HG03432 (cell line): ENCODE results near the gene RCAN1.
"Not testable (repeated sequence)": the region's sequence is repeated elsewhere in the genome, so short reads cannot be mapped to it uniquely, and the experiment has no call there.

ENCODE experiments used
- ATAC-seq: cut with Tn5 transposase; IDR thresholded peaks from one replicate; pipeline ENCODE4 v1.9.1; 2021; ENCODE audit warnings: mild to moderate bottlenecking, moderate library complexity; ENCODE audit not compliant: unreplicated experiment

The RCAN1 gene

DNA sequence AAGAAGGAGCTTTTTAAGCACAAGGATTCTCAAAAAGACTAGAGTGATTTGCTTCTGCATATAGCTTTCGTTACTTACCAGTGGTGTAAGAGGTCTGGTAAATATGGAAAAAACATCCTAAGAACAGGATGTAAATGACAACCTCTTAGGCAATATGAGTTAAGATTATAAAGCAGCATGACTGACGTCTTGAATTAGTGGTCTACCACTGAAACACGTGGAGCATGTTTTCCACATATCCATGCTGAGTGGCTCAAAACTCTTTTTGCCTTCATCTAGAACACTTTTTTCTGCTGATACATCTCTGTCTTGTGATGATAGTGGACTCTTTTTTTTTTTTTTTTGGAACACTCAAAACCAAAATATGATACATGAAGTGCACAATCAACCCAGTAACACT lies 44.6 kb downstream of the RCAN1 start:
- ATAC-seq: no peak

DNA sequence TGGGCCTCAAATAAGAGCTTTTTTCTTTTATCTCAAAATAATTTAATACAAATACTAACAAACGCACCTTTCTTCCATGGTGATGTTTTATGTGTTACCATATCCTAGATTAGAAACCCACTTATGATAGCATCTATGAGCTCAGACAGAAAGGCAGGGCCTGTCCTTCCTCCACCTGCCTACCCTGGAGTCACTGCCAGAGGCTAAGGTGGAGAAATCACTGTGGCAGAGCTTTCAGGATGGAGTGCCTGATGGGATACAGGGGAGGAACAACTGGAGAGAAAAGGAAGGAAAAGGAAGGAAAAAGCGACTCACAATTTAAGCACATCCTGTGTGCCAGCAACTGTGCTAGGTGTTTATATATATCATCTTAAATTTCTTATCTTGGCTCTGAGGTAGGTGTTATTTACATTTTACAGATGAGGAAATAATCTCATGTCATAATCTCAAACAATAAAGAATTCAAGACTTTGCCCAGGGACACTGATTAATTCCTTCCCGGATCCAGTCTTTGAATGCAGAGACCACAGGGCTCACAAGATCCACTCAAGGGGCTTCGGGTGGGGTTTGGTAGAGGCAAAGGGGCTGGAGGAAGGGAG lies 45.4 kb downstream of the RCAN1 start:
- no peak for ATAC-seq

DNA sequence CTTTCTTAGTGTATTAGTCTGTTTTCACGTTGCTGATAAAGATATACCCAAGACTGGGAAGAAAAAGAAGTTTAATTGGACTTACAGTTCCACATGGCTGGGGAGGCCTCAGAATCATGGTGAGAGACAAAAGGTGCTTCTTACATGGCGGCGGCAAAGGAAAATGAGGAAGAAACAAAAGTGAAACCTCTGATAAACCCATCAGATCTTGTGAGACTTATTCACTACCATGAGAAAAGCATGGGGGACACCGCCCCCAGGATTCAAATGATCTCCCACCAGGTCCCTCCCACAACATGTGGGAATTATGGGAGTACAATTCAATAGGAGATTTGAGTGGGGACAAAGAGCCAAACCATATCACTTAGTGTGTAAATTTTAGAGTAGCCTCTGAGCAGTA lies 46.1 kb downstream of the RCAN1 start:
- ATAC-seq: not testable (repeated sequence)

DNA sequence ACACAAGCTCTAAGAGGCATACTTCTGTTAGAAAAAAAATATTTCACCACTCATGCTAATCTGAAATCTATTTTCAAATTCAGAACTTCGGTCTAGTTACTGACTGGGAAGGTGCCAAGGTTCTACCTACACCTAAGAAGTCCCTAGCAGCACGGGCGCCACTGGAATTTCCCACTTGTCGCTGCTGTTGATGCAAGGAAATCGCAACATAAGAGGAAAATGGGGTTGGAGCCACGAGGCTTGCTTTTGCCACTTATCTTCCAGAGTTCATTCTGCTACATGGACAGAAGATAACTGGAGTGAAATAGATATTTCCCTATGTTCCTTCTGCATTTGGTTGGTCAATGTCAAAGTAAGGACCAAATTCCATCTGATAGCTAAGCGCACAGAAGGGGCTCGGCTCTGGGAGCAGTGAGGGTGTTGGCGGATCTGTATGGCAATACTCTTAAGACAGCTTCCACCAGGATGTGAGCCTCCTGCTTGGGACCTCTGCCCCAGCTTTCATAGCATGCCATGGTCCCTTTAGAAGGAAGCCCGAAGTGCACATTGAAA lies 47.2 kb downstream of the RCAN1 start:
- no peak for ATAC-seq

DNA sequence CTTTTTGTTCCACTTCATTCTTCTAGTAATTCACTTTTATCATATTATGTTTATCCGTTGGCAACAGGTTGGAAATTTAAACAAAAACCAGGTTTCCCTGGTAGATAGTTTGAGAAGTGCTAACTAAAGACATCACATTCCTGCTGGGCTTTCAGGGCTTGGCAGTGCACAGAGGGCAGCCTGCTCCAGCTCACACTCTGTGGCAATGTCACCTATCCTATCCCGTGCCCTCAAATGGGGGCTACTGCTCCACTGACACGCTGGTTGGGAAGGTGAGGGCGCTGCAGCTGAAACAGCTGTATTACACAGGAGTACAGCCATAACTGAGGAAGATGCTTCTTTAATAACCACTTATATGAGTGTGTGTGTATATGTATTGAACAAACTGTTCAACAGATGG lies 49.7 kb downstream of the RCAN1 start:
- no peak for ATAC-seq

DNA sequence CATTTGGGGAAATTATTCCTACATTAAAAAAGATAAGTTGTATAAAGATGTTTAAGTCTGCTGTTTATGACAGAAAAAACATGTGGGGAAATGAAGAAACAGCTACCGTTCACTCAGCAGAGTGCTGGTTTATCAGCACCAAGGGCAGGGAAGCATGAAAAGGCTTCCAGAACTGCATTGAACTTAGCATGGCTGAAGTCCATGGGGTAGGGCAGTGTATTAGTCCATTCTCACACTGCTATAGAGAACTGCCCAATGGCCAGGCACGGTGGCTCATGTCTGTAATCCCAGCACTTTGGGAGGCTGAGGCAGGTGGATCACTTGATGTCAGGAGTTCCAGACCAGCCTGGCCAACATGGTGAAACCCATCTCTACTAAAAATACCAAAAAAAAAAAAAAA lies 51.5 kb downstream of the RCAN1 start:
- not testable (repeated sequence) for ATAC-seq

DNA sequence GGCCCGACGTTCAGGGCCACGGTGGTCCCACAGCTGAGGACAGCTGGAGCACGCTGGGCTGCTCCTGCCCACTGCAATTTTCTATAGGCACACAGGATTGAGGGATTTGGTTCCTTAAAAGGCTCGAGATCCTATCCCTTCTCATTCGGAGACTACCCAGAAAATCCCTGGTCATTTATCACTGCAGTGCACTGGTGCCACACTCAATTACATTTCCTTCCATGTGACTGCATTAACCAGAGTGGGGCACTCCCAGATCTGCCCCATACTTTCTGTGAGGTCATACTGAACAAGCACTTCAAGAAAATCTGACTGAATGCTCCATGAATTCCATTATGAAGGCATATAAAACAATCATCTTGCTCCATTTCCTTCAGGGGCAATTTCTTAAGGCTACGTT lies 53.1 kb downstream of the RCAN1 start:
- no peak for ATAC-seq

DNA sequence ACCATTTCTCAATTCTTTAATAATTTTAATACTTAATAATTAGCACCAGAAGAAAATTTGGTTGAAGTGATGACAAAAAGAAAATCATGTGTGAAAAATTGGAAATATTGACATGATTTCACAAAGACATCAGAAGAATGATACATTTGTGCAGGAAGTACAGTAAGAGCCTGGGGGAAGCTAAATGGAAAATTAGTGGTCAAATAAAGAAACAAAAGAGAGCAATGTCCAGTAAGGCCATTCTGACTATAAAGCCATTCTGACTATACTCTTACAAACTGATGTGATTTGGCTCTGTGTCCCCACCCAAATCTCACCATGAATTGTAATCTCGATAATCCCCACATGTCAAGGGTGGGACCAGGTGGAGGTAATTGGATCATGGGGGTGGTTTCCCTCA lies 54.3 kb downstream of the RCAN1 start:
- ATAC-seq: no peak

DNA sequence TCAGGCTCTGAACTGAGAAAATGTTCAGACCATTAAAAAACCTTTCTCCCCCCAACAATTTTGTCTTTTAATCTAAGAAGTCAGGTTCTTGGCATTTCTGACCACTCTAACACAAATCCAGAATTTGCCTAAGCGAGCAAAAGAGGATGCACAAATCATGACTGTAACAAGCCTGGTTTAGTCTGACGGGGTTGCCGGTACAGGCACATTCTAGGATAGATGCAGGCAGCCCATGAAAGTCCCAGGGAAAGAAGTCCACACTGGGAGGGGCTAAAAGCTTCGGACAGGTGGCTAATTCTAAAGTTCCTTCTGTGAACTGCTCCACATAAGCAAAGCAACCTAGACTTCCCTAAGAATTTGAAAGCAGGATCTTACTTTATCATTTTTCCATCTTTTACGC lies 54.9 kb downstream of the RCAN1 start:
- no peak for ATAC-seq

DNA sequence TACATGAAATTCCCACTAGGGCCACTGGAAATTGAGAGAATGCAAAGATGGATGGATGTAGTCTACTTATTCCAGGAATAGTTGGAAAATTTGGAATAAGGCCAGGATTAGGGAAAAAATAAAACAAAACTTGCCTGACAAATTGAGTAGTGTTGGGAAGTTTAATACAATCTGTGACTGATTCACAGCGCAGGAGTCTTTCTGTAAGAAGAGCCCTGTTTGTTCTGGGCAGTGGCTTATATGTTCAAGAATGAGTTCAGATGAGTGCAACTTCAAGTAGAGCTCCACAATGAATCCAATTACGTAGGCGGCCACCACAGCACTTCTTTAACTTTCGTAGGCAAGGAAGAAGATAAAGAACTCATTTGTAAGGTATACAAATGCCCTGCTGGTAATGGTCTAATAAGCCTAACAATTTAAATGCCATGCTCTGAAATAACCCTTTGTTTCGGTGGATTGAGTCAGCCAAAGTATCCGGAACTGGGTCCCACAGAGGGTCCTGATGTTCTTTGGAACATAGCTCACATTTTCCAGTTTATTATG lies 55.8 kb downstream of the RCAN1 start:
- no peak for ATAC-seq

DNA sequence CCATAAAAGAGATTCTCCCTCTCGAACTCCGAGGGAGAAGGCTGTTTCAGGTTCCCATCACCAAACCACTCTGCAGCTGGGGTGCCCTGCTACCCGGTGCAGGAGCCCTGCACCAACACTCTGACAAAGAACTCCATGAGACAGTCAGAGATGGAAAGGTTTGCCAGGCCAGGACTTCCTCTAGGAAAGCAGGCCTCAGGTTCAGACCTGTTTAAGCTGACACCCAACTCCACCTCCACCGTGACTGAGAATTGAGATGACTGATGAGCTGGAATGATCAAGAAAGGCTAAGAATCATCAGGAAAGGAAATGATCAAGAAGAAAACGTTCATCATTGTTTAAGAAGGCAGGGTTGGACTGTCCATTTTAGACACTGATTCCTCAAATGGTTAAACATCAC lies 56.7 kb downstream of the RCAN1 start:
- ATAC-seq: no peak

DNA sequence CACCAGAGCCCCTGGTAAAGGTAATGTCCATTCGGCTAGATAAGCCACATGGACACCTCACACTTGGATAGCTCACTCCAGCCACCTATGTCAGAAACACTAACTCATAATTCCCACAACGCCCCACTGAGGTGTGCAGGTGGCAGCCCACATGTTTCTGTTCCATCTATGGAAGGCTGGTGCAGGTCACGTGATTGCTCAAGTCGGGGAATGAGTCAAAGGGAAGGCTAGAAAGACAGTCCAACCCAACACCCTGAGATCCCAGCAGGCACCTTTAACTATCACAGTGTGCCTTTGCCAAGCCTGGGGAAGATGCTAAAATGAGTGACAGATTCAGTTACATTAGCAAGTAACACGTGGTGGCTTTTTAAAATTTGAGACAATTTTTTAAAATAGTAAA lies 57.7 kb downstream of the RCAN1 start:
- no peak for ATAC-seq

DNA sequence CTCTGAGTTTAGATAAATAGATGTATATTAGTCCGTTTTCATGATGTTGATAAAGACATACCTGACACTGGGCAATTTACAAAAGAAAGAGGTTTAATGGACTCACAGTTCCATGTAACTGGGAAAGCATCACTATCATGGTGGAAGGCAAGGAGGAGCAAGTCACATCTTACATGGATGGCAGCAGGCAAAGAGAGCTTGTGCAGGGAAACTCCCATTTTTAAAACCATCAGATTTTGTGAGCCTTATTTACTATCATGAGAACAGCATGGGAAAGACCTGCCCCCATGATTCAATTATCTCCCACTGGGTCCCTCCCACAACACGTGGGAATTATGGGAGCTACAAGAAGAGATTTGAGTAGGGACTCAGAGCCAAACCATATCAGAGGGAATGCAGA lies 60.2 kb downstream of the RCAN1 start:
- not testable (repeated sequence) for ATAC-seq

DNA sequence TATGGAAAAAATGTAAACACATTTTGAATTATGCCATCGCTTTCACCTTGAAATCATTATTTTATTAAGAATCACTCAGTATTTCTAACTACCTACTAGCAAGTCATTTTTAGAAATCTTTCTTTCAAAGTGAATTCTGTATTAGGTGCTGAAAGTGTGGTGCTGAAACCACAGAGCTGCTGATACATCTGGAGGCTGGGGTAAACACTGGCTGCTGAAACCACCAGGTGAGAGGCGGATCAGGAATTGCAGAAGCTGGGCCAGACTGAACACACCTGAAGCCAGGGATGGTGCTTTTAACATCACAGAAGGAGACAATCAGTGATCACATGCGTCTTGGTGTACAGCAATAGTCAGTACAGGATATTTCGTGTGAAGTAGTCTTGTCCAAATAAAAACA lies 60.7 kb downstream of the RCAN1 start:
- ATAC-seq: no peak

DNA sequence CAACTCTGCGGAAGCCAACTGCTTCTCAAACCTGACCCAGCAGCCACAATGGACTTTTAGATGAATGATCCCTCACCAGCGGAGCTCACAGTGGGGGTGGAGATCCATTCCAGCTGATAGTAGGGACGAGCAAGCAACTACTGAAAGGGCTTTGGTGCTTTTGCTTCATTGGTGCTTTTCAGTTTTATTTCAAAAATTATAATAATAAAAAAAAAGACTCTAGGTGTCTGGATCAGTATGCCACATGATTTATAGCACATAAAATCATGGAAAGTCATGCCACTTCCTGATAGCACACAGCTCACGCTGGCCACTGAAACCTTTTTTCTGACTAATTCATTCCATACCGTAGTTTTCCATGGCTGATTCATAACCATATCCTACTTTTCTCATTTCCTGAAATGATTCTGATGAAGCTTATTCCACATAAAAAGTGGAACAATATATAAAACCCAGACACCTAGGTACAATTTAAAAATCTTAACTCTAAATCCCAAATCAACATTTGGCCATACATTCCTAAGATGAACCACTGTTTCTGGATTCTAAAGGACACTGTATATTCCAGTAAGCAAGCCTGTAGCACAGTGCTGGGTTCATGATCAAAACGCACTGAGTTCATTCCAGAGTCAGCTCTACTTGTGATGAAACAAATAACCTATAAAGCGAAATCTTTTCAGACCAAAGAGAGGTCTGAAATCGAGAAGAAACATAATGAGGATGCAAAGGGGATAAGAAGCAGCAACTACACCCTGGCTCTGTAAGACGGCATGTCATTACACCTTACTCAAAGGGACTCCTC lies 61.6 kb downstream of the RCAN1 start:
- ATAC-seq: no peak

DNA sequence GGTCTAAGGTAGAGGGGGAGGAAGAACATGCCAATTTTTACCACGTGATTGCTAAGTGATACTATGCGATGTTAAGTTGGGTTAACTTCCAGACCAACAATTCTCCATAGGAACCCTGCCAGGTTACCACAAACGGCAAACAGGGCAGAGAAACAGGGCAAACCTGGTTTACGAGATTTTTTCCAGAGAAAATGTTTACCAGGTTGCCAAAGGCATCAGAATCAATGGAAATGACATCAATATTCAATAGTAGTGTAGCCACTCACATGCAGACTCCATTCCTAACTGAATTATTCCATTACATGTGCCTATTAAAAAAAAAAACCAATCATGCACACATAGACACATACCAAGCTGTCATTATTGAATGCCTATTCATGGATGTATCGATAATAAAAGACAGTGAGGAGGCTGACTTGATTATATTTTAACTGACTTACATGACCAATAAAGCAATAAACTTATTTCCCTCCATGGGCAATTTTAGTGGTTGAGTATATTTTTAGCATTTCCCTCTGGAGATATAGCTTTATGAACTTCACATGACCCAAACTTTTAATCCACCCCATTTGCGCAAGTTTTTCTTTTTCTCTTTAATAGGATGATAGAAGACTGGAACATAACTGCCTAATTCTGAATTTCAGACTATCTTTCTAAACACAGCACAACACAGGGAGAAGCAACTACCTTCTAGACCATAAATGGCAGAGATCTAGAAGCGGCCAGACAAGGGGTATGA lies 62.4 kb downstream of the RCAN1 start:
- ATAC-seq: no peak

DNA sequence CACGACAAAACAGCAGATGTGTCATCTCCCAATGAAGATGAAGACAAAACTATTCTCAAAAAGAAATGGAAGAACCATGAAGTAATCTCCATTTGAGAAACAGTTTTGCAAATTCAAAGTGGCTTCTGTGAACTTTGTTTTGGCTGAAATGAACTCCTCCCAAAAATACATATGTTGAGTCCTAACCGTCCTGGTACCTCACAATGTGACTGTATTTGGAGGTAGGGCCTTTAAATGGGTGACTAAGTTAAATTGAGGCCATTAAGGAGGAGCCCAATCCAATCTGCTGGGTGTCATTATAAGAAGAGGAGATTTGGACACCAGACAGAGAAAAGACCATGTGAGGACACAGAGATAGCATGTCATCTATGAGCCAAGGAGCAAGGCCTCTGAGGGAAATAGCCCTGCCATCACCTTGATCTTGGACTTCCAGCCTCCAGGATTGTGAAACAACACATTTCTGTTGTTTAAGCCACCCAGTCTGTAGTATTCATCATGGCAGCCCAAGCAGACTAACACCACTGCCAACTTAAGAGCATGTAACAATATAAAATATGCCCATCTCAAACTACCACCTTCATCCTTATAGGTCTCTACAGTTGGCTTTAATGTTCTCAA lies 64.6 kb downstream of the RCAN1 start:
- ATAC-seq: no peak

DNA sequence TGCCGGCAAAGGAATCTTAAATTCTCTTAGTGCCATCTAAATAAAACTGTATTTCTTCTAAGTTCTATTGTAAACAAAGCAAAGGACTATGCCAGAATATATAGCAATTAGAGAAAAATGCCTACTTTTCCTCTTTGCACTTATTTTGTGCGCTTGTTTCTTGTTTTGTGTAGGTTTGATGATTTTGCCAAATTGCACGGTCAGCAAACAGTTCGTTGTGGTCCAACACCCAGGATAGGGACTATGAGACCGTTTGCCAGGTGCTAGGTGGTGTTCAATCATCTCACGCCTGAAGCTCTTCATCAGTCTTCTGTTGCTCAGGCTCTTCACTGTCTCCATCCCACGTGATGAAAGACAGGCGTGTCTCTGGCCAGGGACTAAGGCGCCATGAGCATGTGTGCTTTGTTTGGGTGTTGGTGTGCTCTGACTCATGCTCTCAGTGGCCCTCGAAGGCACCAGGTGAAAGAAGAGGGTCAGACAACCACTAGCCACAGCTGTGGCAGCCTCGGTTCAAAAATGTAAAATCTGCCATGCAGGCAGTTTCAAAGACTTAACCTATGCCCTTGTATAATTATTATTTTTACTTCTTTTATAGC lies 66.0 kb downstream of the RCAN1 start:
- ATAC-seq: no peak

DNA sequence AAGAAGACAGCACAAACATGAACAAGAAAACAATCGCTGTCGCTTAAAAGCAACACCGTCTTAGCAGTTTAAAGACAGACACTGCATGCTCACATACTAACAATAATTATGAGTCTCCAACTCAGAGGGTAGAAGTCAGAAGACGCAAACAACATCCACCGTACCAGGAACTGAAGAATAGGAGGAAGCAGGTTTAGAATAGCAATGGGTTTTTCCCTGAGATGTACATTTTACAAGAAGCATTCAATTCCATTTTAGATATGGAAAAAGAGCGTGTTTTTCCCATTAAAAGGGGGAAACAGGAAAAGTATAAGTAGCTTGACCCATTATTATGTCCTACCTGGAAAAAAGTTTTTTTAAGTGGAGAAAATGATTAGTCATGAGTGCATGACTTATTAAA lies 68.4 kb downstream of the RCAN1 start:
- ATAC-seq: no peak

DNA sequence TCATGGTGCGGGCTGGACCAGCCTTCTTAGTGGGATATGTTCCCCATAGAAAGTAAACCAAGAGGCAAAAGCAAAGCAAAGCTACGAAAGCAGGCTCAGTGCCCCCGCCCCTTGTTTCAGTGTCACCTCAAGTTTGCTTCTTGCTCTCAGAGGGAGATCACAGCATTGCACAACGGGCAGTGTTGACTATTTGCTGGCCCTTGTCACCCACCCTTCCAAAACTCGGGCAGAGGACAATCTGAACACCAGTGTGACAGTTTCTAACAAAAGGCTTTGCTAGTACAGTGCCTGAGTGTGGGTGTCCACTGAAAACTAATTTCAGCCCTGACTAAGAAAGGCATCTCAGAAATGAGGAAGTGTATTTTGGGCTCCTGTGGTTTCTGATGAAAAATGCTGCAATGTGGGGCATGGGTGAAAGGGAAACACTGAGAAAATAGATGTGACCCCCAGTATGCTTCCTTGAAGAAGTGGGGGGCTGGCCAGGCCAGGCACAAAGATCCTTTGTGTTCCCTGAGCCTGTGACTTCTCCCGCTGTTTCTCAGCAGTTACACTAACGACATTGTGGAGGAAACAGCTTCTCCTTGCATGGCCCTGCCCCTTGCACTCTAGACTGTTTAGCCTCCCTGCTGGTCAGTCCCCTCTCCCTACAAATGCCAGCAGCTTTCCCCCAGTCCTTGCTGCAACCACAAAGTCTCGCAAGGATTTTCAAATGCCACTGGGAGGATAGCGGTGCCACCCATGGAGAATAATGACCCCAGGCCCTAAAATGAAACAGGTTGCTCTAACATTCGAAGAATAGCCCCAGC lies 69.6 kb downstream of the RCAN1 start:
- ATAC-seq: peak; percentile 87
